Lower leg skin (tissue), 3 donors: ENCODE measurements around the gene GABRR1.
"Not testable (repeated sequence)": the region's sequence is repeated elsewhere in the genome, so short reads cannot be mapped to it uniquely, and the experiment has no call there.

Experiments used
- CTCF ChIP-seq, 3 donors: fragments of 450-650 bp; IDR thresholded peaks; one replicate each; pipeline ENCODE4 v1.5.1; 2016; ENCODE audit warnings: antibody characterized with exemption in 3 of 3, mild to moderate bottlenecking in 3 of 3, moderate library complexity in 2 of 3
- POLR2A ChIP-seq, 2 donors: fragments of 450-650 bp; IDR thresholded peaks; one replicate each; pipeline ENCODE4 v1.6.1; 2016 to 2017; ENCODE audit warnings: antibody characterized with exemption in 2 of 2, mild to moderate bottlenecking in 1 of 2, moderate library complexity in 1 of 2

GRCh38 chr6:89128256-89128671 lies 88.9 kb downstream of the GABRR1 start:
- TF ChIP-seq CTCF, POLR2A (IDR thresholded peaks at IDR 0.05): not testable (repeated sequence)
